DMS114 treated with DMSO at 0.1 percent for 48 hours (cell line): ENCODE measurements around the gene NGDN.

ENCODE experiments used
- DNase-seq: peaks from one replicate; lab custom pipeline; 2025; ENCODE audit not compliant: unreplicated experiment; lab: John Stamatoyannopoulos, UW

NGDN gene

DNA sequence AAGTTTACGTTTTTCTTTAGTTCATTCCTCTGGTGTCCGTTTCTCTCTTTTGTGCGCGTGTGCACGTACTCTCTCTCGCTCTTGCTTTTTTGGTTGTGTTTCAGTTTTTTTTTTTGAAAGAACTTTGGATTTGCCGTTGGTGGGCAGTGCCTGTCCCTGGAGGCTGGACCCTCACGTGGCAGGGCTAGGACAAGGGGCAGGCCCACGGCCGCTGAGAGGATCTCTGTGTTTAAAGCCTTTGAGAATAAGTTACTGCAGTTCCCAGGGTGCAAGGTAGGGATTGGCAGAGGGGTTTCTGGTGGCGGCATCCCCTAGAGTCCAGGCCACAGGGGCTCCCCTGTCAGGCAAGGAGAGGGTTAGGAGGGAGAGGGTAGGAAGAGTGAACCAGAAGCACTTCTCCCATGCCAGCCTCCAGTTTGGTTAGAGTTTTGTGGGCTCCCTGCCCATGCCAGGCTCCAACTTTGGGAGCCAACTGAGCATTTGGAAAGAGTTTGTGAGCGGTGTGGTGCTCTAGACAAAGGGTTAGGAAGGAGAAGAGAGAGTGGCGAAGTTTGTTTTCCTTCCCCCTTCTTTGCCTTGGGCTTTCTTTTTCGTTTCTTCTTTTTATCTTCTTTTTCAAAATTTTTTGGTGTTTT lies 51.5 kb downstream of the NGDN start:
- no peak for DNase-seq

DNA sequence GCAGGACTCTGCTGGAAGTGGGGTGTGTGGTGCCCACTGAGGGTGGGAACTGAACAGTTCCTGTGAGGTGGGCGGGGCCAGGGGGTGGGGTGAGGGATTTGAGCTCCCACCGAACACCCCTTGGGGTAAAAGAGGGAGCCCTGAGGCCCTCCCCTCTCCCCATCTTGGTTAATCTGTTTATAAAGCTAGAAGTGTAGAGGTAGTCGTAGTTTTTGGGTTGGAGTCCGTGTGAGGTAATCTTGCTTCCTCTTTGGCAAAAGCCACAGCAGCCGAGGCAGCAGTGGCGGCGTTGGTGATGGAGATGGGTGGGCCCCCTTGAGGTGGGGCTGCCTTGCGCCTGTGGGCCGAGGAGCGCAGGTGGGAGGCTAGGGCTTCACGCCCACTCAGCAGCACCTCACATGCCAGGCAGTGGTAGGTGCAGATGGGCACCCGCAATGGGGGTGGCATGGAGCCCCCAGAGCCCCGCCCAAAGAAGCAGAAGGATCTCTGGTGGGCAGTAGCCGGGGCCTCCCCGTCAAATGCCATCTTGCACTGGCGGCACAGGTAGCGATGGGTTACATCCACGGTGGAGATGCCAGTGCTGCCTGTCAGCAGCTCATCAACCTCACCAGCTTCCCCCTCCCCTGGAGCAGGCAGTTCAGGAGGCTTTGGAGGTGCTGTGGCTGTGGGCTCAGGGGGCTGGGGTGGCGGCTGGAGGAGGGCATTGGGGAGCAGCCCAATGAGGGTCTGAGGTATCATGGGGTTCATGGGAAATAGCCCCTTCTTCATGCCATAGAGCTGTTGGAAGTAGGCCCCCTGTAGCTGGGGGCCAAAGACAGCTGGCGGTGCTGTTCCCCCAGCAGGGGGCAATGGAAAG lies 52.5 kb downstream of the NGDN start:
- no peak for DNase-seq

DNA sequence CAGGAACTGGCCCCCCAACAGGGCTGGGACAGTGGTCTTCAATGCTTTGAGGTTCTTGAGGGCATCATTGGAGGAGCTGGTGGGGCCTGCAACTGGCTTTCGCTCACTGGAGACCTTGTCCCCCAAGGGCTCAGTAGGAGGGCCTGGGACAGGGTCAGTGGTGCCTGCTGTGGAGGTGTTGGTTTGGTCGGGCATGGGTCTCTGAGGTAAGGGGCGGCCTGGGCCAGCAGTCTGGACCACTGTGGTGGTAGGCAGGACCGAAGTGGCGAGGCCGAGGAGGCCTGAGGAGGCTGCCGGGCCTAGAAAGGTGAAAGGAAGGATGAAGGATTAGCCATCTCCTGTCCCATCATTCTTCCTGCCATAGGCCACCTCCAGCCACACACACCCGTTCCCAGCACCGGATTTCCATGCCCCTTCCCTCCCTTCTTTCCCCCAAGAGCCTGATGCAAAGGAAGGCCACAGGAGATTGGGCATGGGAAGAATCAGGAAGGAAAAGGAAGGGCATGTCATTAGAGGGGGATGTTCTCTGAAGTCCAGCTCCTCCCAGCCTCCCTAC lies 53.2 kb downstream of the NGDN start:
- DNase-seq, result no peak

DNA sequence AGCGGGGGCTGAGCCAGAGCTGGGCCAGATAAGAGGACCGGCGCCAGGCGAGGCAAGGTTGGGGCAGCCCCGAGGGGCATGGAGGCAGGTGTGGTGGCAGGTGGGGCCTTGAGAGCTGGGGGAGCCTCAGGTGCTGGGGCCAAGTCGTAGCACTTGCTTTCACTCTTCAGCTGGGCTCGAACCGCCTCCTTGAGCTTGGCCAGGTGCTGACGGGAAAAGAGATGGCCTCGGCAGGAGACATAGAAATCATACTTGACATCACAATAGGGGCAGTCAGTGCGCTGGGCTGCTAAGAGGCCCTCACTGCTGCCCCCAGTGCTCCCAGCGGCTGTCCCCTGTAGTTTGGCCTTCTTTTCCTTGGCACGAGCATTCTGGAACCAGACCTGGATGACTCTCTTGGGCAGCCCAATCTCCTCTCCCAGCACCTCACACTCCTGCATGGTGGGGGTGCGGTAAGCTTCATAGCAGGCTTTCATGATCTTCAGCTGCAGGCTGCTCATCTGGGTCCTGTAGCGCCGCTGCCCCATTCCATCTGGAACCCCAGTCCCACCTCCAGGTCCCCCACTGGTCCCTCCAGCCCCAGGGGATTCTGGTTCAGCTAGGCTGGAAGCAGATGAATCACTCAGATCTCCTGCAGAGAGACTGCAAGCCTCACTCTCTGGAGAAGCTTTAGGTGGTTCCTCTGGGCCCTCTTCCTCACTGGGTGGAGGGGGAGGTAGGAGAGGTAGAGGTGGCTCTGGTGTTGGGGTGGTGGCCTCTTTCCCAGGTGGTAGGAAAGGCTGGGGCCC lies 53.9 kb downstream of the NGDN start:
- DNase-seq, result no peak

DNA sequence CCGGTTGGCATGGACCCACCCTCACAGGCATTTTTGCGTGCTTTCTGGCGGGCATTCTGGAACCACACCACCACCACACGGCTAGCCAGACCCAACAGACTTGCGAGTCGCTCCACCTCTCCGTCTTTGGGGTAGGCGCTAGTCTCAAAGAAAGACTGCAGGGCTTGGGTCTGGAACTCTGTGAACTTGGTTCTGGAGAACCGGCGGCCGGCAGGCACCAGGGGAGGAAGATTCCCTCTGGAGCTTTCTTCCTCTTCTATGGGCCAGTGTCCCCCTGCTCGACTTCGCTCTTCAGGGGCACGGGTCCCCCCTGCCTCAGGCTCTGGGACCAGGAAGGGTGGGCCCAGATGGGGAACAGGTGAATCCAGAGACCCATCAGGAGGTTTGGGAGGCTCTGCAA lies 55.5 kb downstream of the NGDN start:
- no peak for DNase-seq

DNA sequence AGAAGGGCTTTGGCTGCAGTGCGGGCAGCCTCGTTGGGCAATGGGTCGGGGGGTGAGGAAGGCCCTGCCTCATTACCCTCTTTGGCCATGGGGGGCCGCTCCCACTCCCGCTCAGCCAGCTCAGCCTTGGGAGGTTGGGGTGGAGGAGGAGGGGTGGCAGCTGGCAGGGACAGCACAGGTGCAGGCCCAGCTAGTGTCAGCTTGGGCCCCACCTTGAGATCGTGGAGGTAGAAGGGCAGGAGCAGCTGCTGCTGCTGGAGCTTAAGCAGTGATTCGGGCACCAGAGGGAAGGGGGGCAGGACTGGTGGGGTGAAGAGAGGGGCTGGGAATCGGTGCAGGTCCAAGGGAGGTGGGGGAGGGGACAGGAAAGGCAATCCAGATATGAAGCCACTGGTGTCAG lies 56.1 kb downstream of the NGDN start:
- no peak for DNase-seq
